ENCODE measurements around the gene FGR.

DNA sequence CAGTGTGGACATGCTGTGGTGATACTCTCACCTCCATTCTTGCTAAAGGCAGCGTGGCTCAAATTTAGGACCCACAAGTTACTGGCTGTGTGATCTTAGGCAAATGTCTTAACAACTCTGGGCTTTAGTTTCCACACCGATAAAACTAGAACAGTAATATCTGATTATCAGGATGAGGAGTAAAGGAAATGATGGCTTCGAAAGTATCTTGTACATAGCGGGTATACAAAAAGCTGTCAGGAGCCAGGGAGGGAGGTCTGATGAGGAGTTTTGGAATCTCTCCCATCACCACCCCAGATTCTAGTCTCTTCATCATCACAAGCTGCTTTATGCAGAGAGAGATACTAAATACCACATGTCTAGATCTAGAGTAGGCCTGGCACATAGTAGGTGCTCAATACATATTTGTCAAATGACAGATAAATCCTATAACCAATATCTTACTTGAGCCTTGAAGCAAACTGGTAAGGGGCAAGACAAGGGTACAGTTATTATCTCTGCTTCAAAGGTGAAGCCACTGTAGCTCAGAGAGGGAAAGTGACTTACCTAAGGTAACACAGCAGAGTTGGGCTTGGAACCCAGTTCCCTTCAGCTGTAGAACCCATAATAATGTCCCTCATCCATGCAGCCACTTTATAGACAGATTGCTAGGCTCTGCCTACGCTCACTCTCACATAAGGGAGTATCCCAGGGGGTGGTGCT, 9.5 kb upstream of the FGR start:
- TF ChIP-seq GATA2 (IDR thresholded peaks at IDR 0.05; ENCODE audit: low read depth, low read length) (no peak), GATA3 (IDR thresholded peaks at IDR 0.05; ENCODE audit: low read depth, low read length) (no peak)

All from SH-SY5Y (cell line).